Epithelial cell of proximal tubule (primary cell): ENCODE data around the gene SNRPD3. TPM values are rescaled to one million over a fixed set of nuclear protein-coding genes. Genes with fewer than 3 reads are reported as not detected.

Experiments used
- DNase-seq: peaks from one replicate; pipeline ENCODE4 v3.0.0-alpha.2; 2011; ENCODE audit warnings: low read depth
- H3K4me3 ChIP-seq: 2 replicates; pipeline ENCODE4 v1.5.1; 2011; ENCODE audit warnings: low read depth, mild to moderate bottlenecking, low read length
- total RNA-seq: library from RNA; depleted of rRNA; stranded (reverse); fragments of >200 nt; gene quantifications from 2 replicates; pipeline ENCODE4 v1.2.3, GENCODE V29; 2015
- TF ChIP-seq, protein P1 (sequence below): conservative IDR thresholded peaks from 2 replicates; pipeline ENCODE4 v1.5.1; 2012; ENCODE audit warnings: low read depth, mild to moderate bottlenecking, low read length

SNRPD3 gene
- total RNA-seq, 1 donor from 2014 or later: 256 TPM

DNA sequence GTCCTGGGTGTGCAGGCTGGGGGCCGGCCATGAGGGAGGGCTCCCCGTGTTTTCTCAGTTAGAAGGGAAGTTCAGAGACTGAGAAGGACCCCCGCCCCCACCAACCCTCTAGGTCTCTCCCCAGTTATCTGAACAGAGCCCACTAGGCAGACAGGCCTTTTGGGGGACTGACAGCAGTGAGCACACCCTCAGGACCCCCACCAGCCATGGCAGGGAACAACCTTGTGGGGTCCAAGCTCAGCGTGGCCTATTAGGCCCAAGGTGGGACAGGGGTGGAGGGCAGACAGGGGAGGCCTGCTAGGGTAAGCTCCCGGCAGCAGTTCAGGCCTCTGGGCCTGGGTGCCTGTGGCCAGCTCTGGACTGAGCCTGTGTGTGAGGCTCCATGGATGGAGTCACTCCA, 31.5 kb downstream of the SNRPD3 start:
- H3K4me3 ChIP-seq: no peak overlapping the region
- DNase-seq: no peak
- TF ChIP-seq, protein P1, sequence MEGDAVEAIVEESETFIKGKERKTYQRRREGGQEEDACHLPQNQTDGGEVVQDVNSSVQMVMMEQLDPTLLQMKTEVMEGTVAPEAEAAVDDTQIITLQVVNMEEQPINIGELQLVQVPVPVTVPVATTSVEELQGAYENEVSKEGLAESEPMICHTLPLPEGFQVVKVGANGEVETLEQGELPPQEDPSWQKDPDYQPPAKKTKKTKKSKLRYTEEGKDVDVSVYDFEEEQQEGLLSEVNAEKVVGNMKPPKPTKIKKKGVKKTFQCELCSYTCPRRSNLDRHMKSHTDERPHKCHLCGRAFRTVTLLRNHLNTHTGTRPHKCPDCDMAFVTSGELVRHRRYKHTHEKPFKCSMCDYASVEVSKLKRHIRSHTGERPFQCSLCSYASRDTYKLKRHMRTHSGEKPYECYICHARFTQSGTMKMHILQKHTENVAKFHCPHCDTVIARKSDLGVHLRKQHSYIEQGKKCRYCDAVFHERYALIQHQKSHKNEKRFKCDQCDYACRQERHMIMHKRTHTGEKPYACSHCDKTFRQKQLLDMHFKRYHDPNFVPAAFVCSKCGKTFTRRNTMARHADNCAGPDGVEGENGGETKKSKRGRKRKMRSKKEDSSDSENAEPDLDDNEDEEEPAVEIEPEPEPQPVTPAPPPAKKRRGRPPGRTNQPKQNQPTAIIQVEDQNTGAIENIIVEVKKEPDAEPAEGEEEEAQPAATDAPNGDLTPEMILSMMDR: no peak

DNA sequence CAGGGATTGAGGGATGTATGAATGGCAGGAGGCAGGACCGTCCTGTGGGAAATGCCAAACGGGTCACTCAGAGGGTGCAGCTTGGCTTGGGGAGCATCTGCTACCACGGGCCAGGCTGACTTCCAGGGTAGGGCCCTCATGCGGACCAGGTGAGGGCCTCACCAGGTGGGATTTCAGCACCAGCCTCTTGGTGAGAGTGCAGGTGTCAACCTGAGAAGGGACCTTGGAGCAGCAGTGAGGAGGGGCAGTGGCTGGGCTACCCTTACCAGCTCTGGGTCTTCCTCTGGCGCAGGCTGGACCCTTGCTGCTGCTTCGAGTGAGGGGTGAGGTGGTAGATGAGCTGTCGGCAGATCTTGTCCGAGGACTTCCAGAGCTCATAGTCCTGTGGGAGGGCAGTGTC, 32.1 kb downstream of the SNRPD3 start:
- no peak overlapping the region for H3K4me3 ChIP-seq
- TF ChIP-seq, protein P1: no peak
- DNase-seq: no peak

DNA sequence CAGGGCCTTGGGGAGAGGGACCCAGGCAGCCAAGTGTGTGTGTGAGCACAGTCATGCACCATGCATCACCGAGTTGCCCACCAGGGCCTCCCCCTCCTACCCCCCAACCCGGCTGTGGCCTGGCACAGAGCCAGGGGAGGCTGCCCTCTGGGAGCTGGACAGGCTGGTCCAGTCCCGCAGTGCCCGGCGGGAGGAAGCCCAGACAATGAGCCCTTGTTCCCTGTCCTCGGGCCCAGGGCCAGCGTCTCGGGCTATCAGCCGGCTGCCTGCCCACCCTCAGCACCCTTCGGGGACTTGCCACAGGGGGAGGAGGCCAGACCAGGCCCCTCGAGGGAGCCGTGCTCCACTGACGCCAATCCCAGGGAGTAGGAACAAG, 32.6 kb downstream of the SNRPD3 start:
- no peak overlapping the region for H3K4me3 ChIP-seq
- DNase-seq: no peak
- TF ChIP-seq, protein P1: no peak

DNA sequence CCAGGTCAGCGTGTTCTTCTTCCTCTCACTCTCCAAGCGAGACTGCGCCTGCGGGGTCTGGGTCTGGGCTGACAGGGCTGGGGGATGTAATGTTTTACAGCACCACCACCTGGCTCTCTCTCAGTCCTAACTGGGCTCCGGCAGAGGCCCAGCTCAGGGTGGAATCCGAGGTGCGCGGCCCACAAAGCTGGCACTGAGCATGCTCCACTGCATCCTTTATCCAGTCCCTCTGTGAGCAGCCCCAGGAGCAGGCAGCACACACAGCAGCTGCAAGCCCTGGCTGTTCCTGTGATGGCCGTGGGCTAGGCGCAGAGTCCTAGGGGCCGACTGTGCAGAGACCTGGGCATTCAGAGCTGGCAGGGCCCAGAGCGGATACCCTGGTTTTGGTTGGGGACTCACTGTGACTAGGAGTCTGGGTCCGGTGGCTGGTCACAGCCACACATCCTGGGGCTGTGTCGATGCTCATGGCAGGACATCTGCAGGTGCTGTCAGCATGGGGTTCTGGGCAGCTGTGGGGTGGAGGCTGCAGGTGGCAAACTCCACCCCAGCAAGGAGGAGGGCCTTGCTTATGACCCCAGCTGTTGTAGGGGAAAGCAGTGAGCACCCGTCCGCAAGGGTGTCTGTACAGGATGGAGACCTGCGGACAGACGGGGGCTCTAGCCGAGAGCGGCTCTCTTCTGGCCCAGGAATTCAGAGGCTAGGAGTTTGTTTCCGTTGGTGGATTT, 33.1 kb downstream of the SNRPD3 start:
- DNase-seq: no peak
- TF ChIP-seq, protein P1: no peak
- no peak overlapping the region for H3K4me3 ChIP-seq

DNA sequence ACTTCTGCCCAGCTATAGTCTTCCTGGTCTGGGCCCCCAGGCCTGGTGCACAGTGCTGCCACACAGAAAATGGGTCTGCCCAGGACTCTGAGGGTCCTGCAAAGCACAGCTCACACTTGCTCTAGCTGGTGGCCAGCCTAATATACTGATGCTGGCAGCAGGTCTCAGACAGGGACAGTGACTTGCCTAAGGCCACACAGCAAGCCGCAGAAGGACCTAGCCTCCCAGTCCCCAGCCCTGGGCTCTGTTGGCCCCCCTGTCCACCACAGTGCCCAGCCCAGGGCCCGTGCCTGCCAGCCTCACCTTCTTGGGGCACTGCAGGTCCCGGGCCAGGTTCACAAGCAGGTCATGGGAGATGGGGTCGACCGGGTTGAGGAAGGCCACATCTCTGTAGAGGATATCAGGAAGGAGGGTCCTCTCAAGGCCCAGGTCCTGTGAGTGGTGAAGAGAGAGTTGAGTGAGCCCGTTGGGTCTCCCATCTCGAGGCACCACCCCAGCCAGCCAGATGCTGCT, 33.8 kb downstream of the SNRPD3 start:
- no peak overlapping the region for H3K4me3 ChIP-seq
- TF ChIP-seq, protein P1: no peak

DNA sequence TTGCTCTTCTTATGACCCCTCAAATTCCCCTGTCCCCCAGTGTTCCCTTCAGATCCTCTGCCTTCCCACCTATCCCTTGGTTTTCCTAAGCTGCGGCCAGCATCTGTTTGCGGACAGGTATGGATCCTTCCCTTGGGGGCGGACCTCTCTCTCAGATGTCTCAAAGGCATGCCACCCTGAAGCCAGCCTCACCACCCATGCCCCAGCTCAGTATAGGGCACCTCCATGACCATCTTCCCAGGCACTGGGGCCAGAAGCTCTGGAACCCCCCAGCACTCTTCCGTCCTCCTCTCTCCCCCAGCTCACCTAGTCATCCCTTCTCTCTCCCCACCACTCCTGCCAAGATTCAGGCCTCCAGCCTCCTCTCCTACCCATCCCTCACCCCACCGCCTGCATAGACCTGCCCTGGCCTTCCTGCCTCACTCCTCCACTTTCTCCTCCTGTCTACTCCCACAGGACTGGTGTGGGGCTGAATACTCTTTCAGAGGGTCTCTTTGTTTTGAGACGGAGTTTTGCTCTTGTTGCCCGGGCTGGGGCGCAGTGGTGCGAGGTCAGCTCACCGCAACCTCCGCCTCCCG, 34.9 kb downstream of the SNRPD3 start:
- no peak overlapping the region for H3K4me3 ChIP-seq
- no peak for DNase-seq
- TF ChIP-seq, protein P1: no peak

More for the DNA sequence above, 33.8 kb downstream of the SNRPD3 start:
- no peak for DNase-seq

DNA sequence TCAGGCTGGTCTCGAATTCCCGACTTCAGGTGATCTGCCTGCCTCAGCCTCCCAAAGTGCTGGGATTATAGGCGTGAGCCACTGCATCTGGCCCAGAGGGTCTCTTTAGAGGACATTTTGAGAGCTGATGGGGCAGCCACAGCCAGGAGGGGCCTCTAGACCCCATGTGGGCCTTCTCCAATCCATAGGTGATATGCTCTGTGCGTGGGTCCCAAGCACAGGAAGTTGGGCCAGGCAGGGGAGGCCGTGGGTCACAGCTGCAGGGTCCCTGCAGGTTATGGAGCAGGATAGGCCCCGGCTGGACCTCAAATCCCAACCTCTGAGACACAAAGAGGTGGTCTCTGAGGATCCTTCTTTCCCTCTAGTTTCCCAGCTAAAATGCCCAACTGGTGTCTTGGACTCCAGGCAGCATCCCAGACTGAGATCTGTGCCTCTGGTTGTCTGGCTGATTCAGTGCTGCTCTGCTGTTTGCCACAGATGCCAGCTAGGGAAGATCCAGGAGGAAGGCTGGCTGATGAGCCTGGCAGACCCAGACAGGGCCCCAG, 35.6 kb downstream of the SNRPD3 start:
- TF ChIP-seq, protein P1: no peak

More for the DNA sequence above, 35.6 kb downstream of the SNRPD3 start:
- no peak overlapping the region for H3K4me3 ChIP-seq
- DNase-seq: no peak
